Measurements from ENCODE around the gene SUCLG2.
"Not testable (repeated sequence)": the region's sequence is repeated elsewhere in the genome, so short reads cannot be mapped to it uniquely, and the experiment has no call there.

Gene SUCLG2

GRCh38 chr3:67559029-67559605, 95.3 kb downstream of the SUCLG2 start:
- DNase-seq (ENCODE audit: low spot score) = no peak

- no peak for DNase-seq (ENCODE audit: low spot score)
Measured at GRCh38 chr3:67558426-67558825, 96.0 kb downstream of the SUCLG2 start.

GRCh38 chr3:67557848-67558355, 96.5 kb downstream of the SUCLG2 start:
- no peak for DNase-seq (ENCODE audit: low spot score)

GRCh38 chr3:67551361-67552016, 102.9 kb downstream of the SUCLG2 start:
- no peak for DNase-seq (ENCODE audit: low spot score)

GRCh38 chr3:67550541-67550940, 103.9 kb downstream of the SUCLG2 start:
- DNase-seq (ENCODE audit: low spot score) = no peak

GRCh38 chr3:67542502-67543250, 111.7 kb downstream of the SUCLG2 start:
- DNase-seq (ENCODE audit: low spot score) = not testable (repeated sequence)

GRCh38 chr3:67540198-67540894, 114.1 kb downstream of the SUCLG2 start:
- no peak for DNase-seq (ENCODE audit: low spot score)

GRCh38 chr3:67537203-67537602, 117.2 kb downstream of the SUCLG2 start:
- not testable (repeated sequence) for DNase-seq (ENCODE audit: low spot score)

GRCh38 chr3:67535006-67535405, 119.4 kb downstream of the SUCLG2 start:
- no peak for DNase-seq (ENCODE audit: low spot score)

- no peak for DNase-seq (ENCODE audit: low spot score)
Measured at GRCh38 chr3:67534594-67534993, 119.8 kb downstream of the SUCLG2 start.

- no peak for DNase-seq (ENCODE audit: low spot score)
Measured at GRCh38 chr3:67531181-67532101, 123.0 kb downstream of the SUCLG2 start.

GRCh38 chr3:67529915-67530314, 124.5 kb downstream of the SUCLG2 start:
- DNase-seq (ENCODE audit: low spot score) = no peak

GRCh38 chr3:67529337-67529736, 125.1 kb downstream of the SUCLG2 start:
- DNase-seq (ENCODE audit: low spot score) = no peak

- no peak for DNase-seq (ENCODE audit: low spot score)
Measured at GRCh38 chr3:67526246-67526645, 128.2 kb downstream of the SUCLG2 start.

- DNase-seq (ENCODE audit: low spot score) = no peak
Measured at GRCh38 chr3:67524046-67524445, 130.4 kb downstream of the SUCLG2 start.

- DNase-seq (ENCODE audit: low spot score) = no peak
Measured at GRCh38 chr3:67522081-67522480, 132.3 kb downstream of the SUCLG2 start.

GRCh38 chr3:67521053-67521646, 133.3 kb downstream of the SUCLG2 start:
- no peak for DNase-seq (ENCODE audit: low spot score)

GRCh38 chr3:67518236-67518635, 136.2 kb downstream of the SUCLG2 start:
- no peak for DNase-seq (ENCODE audit: low spot score)

GRCh38 chr3:67517781-67518180, 136.6 kb downstream of the SUCLG2 start:
- DNase-seq (ENCODE audit: low spot score) = no peak

GRCh38 chr3:67516496-67516895, 137.9 kb downstream of the SUCLG2 start:
- no peak for DNase-seq (ENCODE audit: low spot score)

- no peak for DNase-seq (ENCODE audit: low spot score)
Measured at GRCh38 chr3:67515778-67516177, 138.6 kb downstream of the SUCLG2 start.
